HEK293 (cell line): ENCODE results near the gene TRIM47.

ENCODE experiments used
- CTCF ChIA-PET: fragments of 350-600 bp; formaldehyde crosslinking; extraction: SDS; loops from one replicate; lab custom pipeline; 2021; ENCODE audit warnings: antibody characterized with exemption; lab: Yijun Ruan, JAX
- POLR2A ChIA-PET: fragments of 300-600 bp; formaldehyde crosslinking; extraction: SDS; loops from one replicate; lab custom pipeline; 2020; ENCODE audit warnings: antibody characterized with exemption, inconsistent platforms; lab: Yijun Ruan, JAX
- H3K27ac ChIP-seq: fragments of 200-500 bp; sonication (Bioruptor generic); 2 replicates; pipeline ENCODE4 v1.5.1; 2014; ENCODE audit warnings: low read depth, low read length, control low read depth, inconsistent platforms; ENCODE audit errors: extremely low read depth
- H3K36me3 ChIP-seq, 2 experiments: fragments of 200-500 bp in 1 of 2; sonication (Bioruptor generic) in 1 of 2; 1 replicate in 1 of 2; 2 replicates in 1 of 2; pipeline ENCODE4 v1.5.1; 2014 to 2017; ENCODE audit warnings: inconsistent platforms in 2 of 2, low read length in 2 of 2; ENCODE audit not compliant: control insufficient read depth in 2 of 2, insufficient read depth in 1 of 2
- H3K4me1 ChIP-seq: fragments of 200-500 bp; sonication (Bioruptor generic); 2 replicates; pipeline ENCODE4 v1.5.1; 2014; ENCODE audit warnings: mild to moderate bottlenecking, low read length, inconsistent platforms; ENCODE audit not compliant: control insufficient read depth, insufficient read depth
- H3K4me3 ChIP-seq: 2 replicates; pipeline ENCODE4 v1.5.1; 2011; ENCODE audit warnings: low read depth, mild to moderate bottlenecking, control low read depth, low read length, moderate library complexity
- H3K9me3 ChIP-seq: fragments of 200-500 bp; sonication (Bioruptor generic); 2 replicates; pipeline ENCODE4 v1.5.1; 2014; ENCODE audit warnings: low read depth, low read length, inconsistent platforms; ENCODE audit not compliant: control insufficient read depth, insufficient read depth
- BCL11B ChIP-seq: fragments of 450-650 bp; formaldehyde crosslinking; IDR thresholded peaks from 2 replicates; pipeline ENCODE4 v1.5.1; 2016; ENCODE audit warnings: low read depth, missing biosample characterization, missing genetic modification characterization
- GLI2 ChIP-seq: fragments of 450-650 bp; formaldehyde crosslinking; IDR thresholded peaks from 2 replicates; pipeline ENCODE4; 2017; ENCODE audit warnings: missing biosample characterization, missing genetic modification characterization, low read depth, borderline replicate concordance
- HOXA7 ChIP-seq: sonication (generic); formaldehyde crosslinking; IDR thresholded peaks from 2 replicates; pipeline ENCODE4 v1.8.1; 2022; ENCODE audit warnings: missing genetic modification reagents, borderline replicate concordance
- KLF10 ChIP-seq: fragments of 450-650 bp; IDR thresholded peaks from 2 replicates; pipeline ENCODE4 v1.5.1; 2018; ENCODE audit warnings: missing biosample characterization, mild to moderate bottlenecking, missing genetic modification characterization
- KLF16 ChIP-seq: fragments of 450-650 bp; formaldehyde crosslinking; IDR thresholded peaks from 2 replicates; pipeline ENCODE4 v1.5.1; 2017; ENCODE audit warnings: missing biosample characterization, missing genetic modification characterization
- OVOL3 ChIP-seq: fragments of 450-650 bp; formaldehyde crosslinking; IDR thresholded peaks from 2 replicates; pipeline ENCODE4 v1.5.1; 2016; ENCODE audit warnings: missing biosample characterization, missing genetic modification characterization
- SP7 ChIP-seq: fragments of 450-650 bp; formaldehyde crosslinking; IDR thresholded peaks from 2 replicates; pipeline ENCODE4 v1.5.1; 2016; ENCODE audit warnings: missing biosample characterization, missing genetic modification characterization
- YY2 ChIP-seq: fragments of 450-650 bp; formaldehyde crosslinking; IDR thresholded peaks from 2 replicates; pipeline ENCODE4 v1.5.1; 2016; ENCODE audit warnings: missing biosample characterization, missing genetic modification characterization
- ZBTB20 ChIP-seq: fragments of 450-650 bp; formaldehyde crosslinking; IDR thresholded peaks from 2 replicates; pipeline ENCODE4 v1.5.1; 2016; ENCODE audit warnings: missing biosample characterization, missing genetic modification characterization
- ZFP41 ChIP-seq: fragments of 450-650 bp; formaldehyde crosslinking; IDR thresholded peaks from 2 replicates; pipeline ENCODE4 v1.5.1; 2016; ENCODE audit warnings: missing biosample characterization, missing genetic modification characterization, borderline replicate concordance
- ZNF132 ChIP-seq: fragments of 450-650 bp; formaldehyde crosslinking; IDR thresholded peaks from 2 replicates; pipeline ENCODE4 v1.5.1; 2017; ENCODE audit warnings: missing biosample characterization, missing genetic modification characterization, borderline replicate concordance
- ZNF146 ChIP-seq: fragments of 450-650 bp; formaldehyde crosslinking; IDR thresholded peaks from 2 replicates; pipeline ENCODE4 v1.5.1; 2016; ENCODE audit warnings: missing biosample characterization, missing genetic modification characterization
- ZNF148 ChIP-seq: fragments of 450-650 bp; formaldehyde crosslinking; IDR thresholded peaks from 2 replicates; pipeline ENCODE4 v1.5.0; 2017; ENCODE audit warnings: missing biosample characterization, missing genetic modification characterization, borderline replicate concordance
- ZNF169 ChIP-seq: fragments of 450-650 bp; formaldehyde crosslinking; IDR thresholded peaks from 2 replicates; pipeline ENCODE4 v1.5.1; 2016; ENCODE audit warnings: missing biosample characterization, missing genetic modification characterization
- ZNF626 ChIP-seq: fragments of 450-650 bp; sonication (Bioruptor Pico); formaldehyde crosslinking; IDR thresholded peaks from 2 replicates; pipeline ENCODE4 v1.5.1; 2018; ENCODE audit warnings: missing biosample characterization, missing genetic modification characterization, inconsistent platforms
- TF ChIP-seq, protein P1 (sequence below): fragments of 450-650 bp; formaldehyde crosslinking; IDR thresholded peaks from 2 replicates; pipeline ENCODE4 v1.5.1; 2016; ENCODE audit warnings: missing biosample characterization, missing genetic modification characterization
- TF ChIP-seq, protein P2 (sequence below): fragments of 450-650 bp; formaldehyde crosslinking; conservative IDR thresholded peaks from 2 replicates; pipeline ENCODE4 v1.5.1; 2016; ENCODE audit warnings: low read depth, missing biosample characterization, missing genetic modification characterization
- TF ChIP-seq, protein P3 (sequence below): fragments of 450-650 bp; formaldehyde crosslinking; IDR thresholded peaks from 2 replicates; pipeline ENCODE4 v1.5.1; 2016; ENCODE audit warnings: missing biosample characterization, missing genetic modification characterization
- TF ChIP-seq, protein P4 (sequence below): fragments of 450-650 bp; formaldehyde crosslinking; IDR thresholded peaks from 2 replicates; pipeline ENCODE4 v1.5.1; 2016; ENCODE audit warnings: missing biosample characterization, missing genetic modification characterization

TRIM47 gene

GRCh38 chr17:75902406-75902805, 24.0 kb upstream of the TRIM47 start:
- ChIA-PET POLR2A (interaction anchor here (0.8 to 1.4 kb wide), 3 partner anchors 39 to 122 kb away, joined by 3 to 4 read pairs (median 3); partner anchors contain the start of gene WBP2), CTCF (interaction anchor here (0.6 to 11.4 kb wide), 8 partner anchors 12 to 1486 kb away, joined by 3 to 224 read pairs (median 3); partner anchors contain the start of gene CDK3)
- Histone ChIP-seq H3K36me3 (peaks cover 31 to 58% of the 10 kb centered on the region in 2 experiments), H3K27ac (no peak overlapping the region), H3K4me1 (peaks cover 8% of the 10 kb centered on the region), H3K9me3 (no peaks in the 10 kb centered on the region), H3K4me3 (no peak overlapping the region)
- TF ChIP-seq OVOL3 (tag by site-specific recombination): no peak
- TF ChIP-seq, all 188 proteins: peak for 0

DNA sequence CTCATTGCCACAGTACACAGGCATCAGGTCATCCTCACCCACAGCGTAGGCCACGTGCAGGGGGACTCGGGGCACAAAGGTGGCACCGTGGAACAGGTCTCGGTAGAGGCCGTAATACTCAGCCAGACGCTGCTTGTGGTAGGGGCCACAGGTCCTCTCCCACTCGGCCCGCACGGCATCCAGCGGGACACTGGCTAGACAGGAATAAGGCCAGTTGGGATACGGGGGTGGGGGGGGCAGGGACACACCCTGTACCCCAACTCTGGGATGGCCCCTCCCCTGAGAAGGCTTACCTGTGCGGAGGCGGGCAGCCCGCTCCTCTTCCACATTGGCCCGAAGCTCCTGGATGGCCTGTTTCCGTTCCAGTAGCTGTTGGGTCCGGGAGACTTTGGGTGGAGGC, 23.3 kb upstream of the TRIM47 start:
- peaks cover 31 to 58% of the 10 kb centered on the region in 2 experiments for H3K36me3 ChIP-seq
- ChIA-PET POLR2A (interaction anchor here (1.1 kb wide), 1 partner anchor 46 kb away, joined by 4 read pairs; the partner anchor contains the start of gene WBP2), CTCF (interaction anchor here (0.7 to 11.4 kb wide), 3 partner anchors 12 to 101 kb away, joined by 3 to 224 read pairs (median 3); partner anchors contain the start of gene CDK3)
- TF ChIP-seq OVOL3 (tag by site-specific recombination) (no peak), ZNF169 (no peak), KLF16 (tag by site-specific recombination) (no peak), ZNF148 (no peak), BCL11B (tag by site-specific recombination) (no peak), ZNF146 (tag by site-specific recombination) (no peak), ZNF132 (no peak), SP7 (tag by site-specific recombination) (no peak), ZNF626 (tag by site-specific recombination) (no peak), KLF10 (no peak), ZBTB20 (no peak), ZFP41 (tag by site-specific recombination) (no peak), YY2 (tag by site-specific recombination) (no peak), GLI2 (tag by site-specific recombination) (no peak), HOXA7 (no peak)
- TF ChIP-seq, protein P1, sequence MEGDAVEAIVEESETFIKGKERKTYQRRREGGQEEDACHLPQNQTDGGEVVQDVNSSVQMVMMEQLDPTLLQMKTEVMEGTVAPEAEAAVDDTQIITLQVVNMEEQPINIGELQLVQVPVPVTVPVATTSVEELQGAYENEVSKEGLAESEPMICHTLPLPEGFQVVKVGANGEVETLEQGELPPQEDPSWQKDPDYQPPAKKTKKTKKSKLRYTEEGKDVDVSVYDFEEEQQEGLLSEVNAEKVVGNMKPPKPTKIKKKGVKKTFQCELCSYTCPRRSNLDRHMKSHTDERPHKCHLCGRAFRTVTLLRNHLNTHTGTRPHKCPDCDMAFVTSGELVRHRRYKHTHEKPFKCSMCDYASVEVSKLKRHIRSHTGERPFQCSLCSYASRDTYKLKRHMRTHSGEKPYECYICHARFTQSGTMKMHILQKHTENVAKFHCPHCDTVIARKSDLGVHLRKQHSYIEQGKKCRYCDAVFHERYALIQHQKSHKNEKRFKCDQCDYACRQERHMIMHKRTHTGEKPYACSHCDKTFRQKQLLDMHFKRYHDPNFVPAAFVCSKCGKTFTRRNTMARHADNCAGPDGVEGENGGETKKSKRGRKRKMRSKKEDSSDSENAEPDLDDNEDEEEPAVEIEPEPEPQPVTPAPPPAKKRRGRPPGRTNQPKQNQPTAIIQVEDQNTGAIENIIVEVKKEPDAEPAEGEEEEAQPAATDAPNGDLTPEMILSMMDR (tag by site-specific recombination): no peak
- TF ChIP-seq, protein P2, sequence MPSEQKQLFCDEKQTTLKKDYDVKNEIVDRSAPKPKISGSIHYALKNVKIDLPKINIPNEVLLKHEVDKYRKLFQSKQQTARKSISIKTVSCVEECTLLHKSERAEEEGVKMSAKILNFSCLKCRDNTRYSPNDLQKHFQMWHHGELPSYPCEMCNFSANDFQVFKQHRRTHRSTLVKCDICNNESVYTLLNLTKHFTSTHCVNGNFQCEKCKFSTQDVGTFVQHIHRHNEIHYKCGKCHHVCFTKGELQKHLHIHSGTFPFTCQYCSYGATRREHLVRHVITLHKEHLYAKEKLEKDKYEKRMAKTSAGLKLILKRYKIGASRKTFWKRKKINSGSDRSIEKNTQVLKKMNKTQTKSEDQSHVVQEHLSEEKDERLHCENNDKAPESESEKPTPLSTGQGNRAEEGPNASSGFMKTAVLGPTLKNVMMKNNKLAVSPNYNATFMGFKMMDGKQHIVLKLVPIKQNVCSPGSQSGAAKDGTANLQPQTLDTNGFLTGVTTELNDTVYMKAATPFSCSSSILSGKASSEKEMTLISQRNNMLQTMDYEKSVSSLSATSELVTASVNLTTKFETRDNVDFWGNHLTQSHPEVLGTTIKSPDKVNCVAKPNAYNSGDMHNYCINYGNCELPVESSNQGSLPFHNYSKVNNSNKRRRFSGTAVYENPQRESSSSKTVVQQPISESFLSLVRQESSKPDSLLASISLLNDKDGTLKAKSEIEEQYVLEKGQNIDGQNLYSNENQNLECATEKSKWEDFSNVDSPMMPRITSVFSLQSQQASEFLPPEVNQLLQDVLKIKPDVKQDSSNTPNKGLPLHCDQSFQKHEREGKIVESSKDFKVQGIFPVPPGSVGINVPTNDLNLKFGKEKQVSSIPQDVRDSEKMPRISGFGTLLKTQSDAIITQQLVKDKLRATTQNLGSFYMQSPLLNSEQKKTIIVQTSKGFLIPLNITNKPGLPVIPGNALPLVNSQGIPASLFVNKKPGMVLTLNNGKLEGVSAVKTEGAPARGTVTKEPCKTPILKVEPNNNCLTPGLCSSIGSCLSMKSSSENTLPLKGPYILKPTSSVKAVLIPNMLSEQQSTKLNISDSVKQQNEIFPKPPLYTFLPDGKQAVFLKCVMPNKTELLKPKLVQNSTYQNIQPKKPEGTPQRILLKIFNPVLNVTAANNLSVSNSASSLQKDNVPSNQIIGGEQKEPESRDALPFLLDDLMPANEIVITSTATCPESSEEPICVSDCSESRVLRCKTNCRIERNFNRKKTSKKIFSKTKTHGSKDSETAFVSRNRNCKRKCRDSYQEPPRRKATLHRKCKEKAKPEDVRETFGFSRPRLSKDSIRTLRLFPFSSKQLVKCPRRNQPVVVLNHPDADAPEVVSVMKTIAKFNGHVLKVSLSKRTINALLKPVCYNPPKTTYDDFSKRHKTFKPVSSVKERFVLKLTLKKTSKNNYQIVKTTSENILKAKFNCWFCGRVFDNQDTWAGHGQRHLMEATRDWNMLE (tag by site-specific recombination): no peak
- TF ChIP-seq, protein P3, sequence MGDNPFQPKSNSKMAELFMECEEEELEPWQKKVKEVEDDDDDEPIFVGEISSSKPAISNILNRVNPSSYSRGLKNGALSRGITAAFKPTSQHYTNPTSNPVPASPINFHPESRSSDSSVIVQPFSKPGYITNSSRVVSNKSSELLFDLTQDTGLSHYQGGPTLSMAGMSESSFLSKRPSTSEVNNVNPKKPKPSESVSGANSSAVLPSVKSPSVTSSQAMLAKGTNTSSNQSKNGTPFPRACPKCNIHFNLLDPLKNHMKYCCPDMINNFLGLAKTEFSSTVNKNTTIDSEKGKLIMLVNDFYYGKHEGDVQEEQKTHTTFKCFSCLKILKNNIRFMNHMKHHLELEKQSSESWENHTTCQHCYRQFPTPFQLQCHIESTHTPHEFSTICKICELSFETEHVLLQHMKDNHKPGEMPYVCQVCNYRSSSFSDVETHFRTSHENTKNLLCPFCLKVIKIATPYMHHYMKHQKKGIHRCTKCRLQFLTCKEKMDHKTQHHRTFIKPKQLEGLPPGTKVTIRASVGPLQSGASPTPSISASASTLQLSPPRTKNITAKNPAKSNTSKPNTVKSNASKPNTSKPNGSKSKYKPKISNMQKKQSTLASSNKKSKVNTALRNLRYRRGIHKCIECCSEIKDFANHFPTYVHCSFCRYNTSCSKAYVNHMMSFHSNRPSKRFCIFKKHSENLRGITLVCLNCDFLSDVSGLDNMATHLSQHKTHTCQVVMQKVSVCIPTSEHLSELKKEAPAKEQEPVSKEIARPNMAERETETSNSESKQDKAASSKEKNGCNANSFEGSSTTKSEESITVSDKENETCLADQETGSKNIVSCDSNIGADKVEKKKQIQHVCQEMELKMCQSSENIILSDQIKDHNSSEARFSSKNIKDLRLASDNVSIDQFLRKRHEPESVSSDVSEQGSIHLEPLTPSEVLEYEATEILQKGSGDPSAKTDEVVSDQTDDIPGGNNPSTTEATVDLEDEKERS (tag by site-specific recombination): no peak
- TF ChIP-seq, protein P4, sequence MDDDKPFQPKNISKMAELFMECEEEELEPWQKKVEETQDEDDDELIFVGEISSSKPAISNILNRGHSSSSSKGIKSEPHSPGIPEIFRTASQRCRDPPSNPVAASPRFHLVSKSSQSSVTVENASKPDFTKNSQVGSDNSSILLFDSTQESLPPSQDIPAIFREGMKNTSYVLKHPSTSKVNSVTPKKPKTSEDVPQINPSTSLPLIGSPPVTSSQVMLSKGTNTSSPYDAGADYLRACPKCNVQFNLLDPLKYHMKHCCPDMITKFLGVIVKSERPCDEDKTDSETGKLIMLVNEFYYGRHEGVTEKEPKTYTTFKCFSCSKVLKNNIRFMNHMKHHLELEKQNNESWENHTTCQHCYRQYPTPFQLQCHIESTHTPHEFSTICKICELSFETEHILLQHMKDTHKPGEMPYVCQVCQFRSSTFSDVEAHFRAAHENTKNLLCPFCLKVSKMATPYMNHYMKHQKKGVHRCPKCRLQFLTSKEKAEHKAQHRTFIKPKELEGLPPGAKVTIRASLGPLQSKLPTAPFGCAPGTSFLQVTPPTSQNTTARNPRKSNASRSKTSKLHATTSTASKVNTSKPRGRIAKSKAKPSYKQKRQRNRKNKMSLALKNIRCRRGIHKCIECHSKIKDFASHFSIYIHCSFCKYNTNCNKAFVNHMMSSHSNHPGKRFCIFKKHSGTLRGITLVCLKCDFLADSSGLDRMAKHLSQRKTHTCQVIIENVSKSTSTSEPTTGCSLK (tag by site-specific recombination): no peak
- peaks cover 13% of the 10 kb centered on the region for H3K4me1 ChIP-seq
- no peak overlapping the region for H3K4me3 ChIP-seq
- H3K27ac ChIP-seq: no peak overlapping the region
- H3K9me3 ChIP-seq: no peaks in the 10 kb centered on the region
